Ectodermal cell (in vitro differentiated cells): ENCODE results near the gene NQO2.
"Not testable (repeated sequence)": the region's sequence is repeated elsewhere in the genome, so short reads cannot be mapped to it uniquely, and the experiment has no call there.

Experiments
- H3K27ac ChIP-seq: 2 replicates; pipeline ENCODE4 v1.7.0; 2013; ENCODE audit warnings: mild to moderate bottlenecking, low read depth, low read length; ENCODE audit not compliant: insufficient read depth, poor library complexity, severe bottlenecking
- H3K27me3 ChIP-seq: 2 replicates; pipeline ENCODE4 v1.7.0; 2013; ENCODE audit warnings: mild to moderate bottlenecking, low read length; ENCODE audit not compliant: insufficient read depth, control insufficient read depth, poor library complexity, severe bottlenecking
- H3K36me3 ChIP-seq: one replicate; pipeline ENCODE4 v1.7.0; 2013; ENCODE audit warnings: low read length; ENCODE audit not compliant: control insufficient read depth, insufficient read depth
- H3K4me1 ChIP-seq: one replicate; pipeline ENCODE4 v1.7.0; 2013; ENCODE audit warnings: low read length; ENCODE audit not compliant: control insufficient read depth, insufficient read depth
- H3K4me3 ChIP-seq: 2 replicates; pipeline ENCODE4 v1.7.0; 2013; ENCODE audit warnings: low read depth, low read length, control low read depth; ENCODE audit not compliant: insufficient read depth
- H3K9me3 ChIP-seq: 2 replicates; pipeline ENCODE4 v1.7.0; 2013; ENCODE audit warnings: mild to moderate bottlenecking, low read length, moderate library complexity; ENCODE audit not compliant: control insufficient read depth
- WGBS, 2 experiments: methylation state at CpG; one replicate each; pipeline ENCODE4 v1.1.7; 2013; ENCODE audit warnings: missing lambda C conversion rate in 2 of 2; 5-methylcytosine and 5-hydroxymethylcytosine counted together

Gene NQO2

DNA sequence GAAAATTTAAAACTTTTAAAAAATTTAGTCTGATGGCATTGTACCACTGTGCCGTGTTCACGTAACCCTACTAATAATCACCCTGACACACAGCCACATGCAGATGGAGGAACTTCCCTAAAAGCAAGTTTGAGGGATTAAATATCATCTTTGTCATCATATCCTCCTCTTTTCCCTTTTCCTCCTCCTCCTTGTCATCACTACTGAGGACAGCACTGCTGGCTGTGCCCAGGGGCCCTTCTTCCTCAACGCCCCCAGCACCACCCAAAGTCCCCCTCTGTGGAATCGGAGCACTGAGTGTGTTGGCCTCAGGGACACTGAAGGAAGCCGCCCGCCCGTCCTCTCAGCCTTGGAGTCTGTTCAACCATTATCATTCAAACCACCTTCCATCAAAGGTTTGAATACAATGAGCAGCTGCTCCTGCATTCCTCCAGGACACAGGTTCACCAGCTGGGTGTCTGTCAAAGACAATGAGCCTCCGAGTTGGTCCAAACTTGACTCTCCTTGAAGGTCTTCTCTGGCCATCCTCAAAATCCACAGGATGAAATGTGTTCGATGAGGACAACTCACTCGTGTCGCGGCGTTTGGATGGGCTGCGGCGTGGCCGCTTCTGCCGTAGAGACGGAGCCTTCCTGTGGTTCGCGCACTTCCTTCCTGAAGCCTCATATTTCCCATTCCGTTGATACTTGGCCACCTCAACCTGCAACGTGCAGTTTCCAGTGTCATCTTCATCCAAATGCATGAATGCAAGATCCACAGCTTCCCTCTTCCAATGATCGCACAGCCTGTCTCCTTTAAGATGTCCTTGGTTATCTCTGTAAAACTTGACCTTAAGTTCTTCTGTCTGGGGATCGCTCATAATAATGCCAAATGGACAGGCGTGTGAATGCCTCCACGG, 23.3 kb downstream of the NQO2 start:
- 81 to 82% methylated on average over 26 of the region's 26 CpGs for WGBS, 2 experiments
- peaks cover 6% of the 10 kb centered on the region for H3K27me3 ChIP-seq
- H3K9me3 ChIP-seq: no peaks in the 10 kb centered on the region
- no peaks in the 10 kb centered on the region for H3K36me3 ChIP-seq
- H3K4me1 ChIP-seq: peaks cover 9% of the 10 kb centered on the region
- no peak overlapping the region for H3K27ac ChIP-seq
- no peak overlapping the region for H3K4me3 ChIP-seq

DNA sequence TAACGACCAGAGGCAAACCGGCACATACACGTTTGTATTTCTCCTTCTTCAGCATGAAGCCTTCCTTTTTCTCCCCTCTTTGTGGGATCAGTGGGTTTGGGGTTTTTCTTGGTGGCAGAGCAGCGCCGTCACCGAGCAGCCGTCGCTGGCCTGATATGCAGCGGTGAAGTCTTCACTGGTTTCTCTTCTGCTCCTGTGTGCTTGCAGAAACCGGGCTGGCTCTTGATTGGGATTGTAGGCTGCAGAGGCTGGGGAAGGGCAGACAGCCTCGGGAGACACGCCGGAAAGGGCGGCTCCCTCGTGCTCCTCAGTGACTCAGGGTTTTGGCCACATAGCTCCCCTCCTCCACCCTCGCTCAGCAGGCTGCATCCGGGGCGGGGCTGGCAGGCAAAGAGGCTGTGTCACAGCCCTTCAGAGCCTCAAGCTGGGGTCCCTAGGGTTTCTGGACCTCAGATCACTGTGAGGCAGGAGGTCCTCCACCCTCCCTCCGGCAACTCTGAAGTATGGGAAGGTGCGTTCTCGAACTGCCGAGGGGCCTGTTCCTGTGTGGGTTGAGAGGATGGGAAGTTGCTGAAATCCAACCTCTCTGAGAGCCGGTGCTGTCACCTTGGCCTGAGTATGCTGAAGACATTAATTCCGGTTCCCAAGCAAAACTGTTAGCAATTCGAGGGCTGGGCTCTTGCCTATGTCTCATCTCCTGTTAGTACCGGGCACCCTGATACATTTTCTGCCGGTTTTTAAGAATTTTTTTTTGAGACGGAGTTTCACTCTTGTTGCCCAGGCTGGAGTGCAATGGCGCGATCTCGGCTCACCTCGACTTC, 24.2 kb downstream of the NQO2 start:
- H3K36me3 ChIP-seq: no peaks in the 10 kb centered on the region
- 68 to 69% methylated on average over 32 of the region's 32 CpGs for WGBS, 2 experiments
- peaks cover 6% of the 10 kb centered on the region for H3K27me3 ChIP-seq
- no peak overlapping the region for H3K4me3 ChIP-seq
- no peaks in the 10 kb centered on the region for H3K9me3 ChIP-seq
- H3K4me1 ChIP-seq: peaks cover 9% of the 10 kb centered on the region
- no peak overlapping the region for H3K27ac ChIP-seq

DNA sequence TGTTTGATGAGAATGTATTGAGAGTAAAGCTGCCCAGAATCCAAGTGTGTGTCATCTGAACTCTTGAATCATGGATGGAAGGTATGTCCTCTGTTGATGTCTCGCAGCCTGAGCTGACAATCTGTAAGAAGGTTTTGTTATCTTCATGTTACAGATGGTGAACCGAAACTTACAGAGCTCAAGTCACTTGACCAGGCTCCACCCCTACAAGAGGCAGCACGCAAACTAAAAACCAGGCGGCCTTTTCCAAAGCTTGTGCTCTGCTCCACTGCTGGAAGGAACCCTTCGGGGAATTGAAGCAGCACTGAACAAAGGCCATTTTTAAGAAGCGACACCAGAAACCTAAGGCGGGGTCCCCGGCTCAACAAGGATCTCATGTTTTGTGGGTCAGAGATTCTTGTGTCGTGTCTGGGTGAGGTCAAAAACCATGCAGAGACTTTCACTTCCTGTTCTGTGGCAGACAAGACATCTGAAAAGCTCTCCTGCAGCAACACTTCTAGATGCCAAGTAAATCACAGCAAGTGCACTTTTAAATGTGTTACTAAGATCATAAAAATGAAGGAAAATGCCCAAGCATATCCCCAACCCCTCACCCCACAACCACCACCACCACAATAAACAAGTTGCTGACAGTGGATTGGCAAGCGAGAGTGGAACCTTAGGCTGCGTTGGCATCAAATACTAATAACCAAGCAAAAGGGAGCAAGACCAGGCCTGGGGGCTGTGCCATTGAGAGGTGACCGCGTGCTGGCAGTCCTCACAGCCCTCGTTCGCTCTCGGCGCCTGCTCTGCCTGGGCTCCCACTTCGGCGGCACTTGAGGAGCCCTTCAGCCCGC, 27.3 kb downstream of the NQO2 start:
- Histone ChIP-seq H3K4me1 (peaks cover 9% of the 10 kb centered on the region), H3K4me3 (no peak overlapping the region), H3K9me3 (no peaks in the 10 kb centered on the region), H3K36me3 (no peaks in the 10 kb centered on the region), H3K27ac (no peak overlapping the region), H3K27me3 (peaks cover 6% of the 10 kb centered on the region)
- WGBS, 2 experiments: 90 to 91% methylated on average over 20 of the region's 20 CpGs

DNA sequence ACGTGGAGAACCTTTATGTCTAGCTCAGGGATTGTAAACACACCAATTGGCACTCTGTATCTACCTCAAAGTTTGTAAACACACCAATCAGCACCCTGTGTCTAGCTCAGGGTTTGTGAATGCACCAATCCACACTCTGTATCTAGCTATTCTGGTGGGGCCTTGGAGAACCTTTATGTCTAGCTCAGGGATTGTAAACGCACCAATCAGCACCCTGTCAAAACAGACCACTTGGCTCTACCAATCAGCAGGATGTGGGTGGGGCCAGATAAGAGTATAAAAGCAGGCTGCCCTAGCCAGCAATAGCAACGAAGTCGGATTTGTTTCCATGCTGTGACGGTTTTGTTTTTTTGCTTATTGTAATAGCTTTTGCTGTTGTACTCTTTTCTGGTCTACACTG, 28.5 kb downstream of the NQO2 start:
- not testable (repeated sequence) for H3K4me1 ChIP-seq, H3K27me3 ChIP-seq, H3K36me3 ChIP-seq, H3K27ac ChIP-seq, H3K9me3 ChIP-seq, H3K4me3 ChIP-seq
- WGBS, 2 experiments: 93 to 96% methylated on average over 5 of the region's 5 CpGs

DNA sequence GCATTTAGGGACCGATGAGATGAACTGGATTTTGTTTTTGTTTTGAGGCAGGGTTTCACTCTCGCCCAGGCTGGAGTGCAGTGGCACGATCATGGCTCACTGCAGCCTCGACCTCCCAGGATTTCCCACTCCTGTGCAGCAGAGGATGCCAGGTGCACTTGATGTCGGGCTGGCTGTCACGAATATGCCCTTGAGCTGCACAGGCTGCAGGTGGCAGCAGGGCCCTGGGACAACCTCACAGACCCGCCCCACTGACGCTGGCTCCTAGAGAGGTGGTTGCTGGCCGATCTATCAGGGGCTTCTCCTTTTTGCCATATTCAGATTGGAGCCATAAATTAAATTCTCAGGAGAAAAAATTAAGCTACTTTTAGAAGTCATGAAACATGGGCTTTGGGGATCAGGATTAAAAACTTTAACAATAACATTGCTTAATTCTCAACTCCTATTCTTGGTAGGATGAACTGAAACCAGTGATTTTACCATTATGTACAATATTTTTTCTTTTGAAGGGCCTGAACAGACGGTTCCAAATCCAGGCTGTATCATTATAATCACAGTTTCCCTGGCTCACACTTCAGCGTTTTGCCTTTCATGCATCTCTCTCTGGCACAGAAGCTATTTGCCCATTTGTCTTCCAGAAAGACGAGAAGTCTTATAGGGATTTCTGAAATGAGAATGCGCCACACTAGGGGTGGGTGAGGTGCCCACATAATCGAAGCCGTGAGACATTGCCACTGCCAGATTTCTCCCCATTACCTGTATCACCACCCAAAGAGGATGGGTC, 32.4 kb downstream of the NQO2 start:
- WGBS, 2 experiments: 75 to 77% methylated on average over 15 of the region's 15 CpGs

DNA sequence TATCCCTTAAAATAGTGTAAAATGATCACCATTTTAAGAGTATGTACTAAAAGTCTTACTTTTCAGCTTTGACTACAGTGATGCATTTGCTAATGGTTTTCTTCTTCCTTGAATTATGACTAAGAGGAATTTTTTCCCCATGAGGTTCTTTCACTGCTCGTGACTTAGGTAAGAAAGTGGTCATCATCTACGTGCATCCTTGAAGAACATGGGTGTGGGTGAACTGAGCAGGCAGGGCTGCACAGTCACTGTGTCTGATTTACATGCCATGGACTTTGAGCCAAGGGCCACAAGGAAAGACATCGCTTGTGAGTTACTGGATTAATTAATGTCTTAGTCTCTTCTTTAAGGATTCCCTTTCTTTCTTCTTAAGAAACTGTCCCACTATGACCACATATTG, 33.3 kb downstream of the NQO2 start:
- no peak overlapping the region for H3K4me3 ChIP-seq
- H3K27ac ChIP-seq: no peak overlapping the region
- 97 to 100% methylated on average over 2 to 3 of the region's 3 CpGs for WGBS, 2 experiments
- no peaks in the 10 kb centered on the region for H3K36me3 ChIP-seq
- no peaks in the 10 kb centered on the region for H3K9me3 ChIP-seq
- H3K27me3 ChIP-seq: no peaks in the 10 kb centered on the region
- no peaks in the 10 kb centered on the region for H3K4me1 ChIP-seq

More for the DNA sequence above, 32.4 kb downstream of the NQO2 start:
- Histone ChIP-seq H3K36me3 (no peaks in the 10 kb centered on the region), H3K27me3 (no peaks in the 10 kb centered on the region), H3K4me1 (peaks cover 3% of the 10 kb centered on the region), H3K9me3 (no peaks in the 10 kb centered on the region), H3K4me3 (no peak overlapping the region), H3K27ac (no peak overlapping the region)

DNA sequence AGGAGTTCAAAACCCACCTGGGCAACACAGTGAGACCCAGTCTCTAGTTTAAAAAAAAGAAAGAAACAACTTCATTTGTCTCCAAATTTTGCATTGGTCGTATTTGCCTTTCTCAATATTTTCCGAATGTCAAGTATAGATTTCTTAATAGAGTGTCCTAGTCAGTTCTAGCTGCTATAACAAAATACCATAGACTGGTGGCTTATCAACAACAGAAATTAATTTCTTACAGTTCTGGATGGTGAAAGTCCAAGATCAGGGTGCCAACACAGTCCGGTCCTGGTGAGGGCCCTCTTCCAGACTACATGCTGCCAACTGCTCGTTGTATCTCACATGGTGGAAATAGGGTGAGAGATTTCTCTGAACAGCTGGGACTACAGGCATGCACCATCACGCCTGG, 34.0 kb downstream of the NQO2 start:
- no peak overlapping the region for H3K4me3 ChIP-seq
- WGBS, 2 experiments: 98 to 100% methylated on average over 5 of the region's 5 CpGs
- H3K36me3 ChIP-seq: no peaks in the 10 kb centered on the region
- H3K4me1 ChIP-seq: no peaks in the 10 kb centered on the region
- no peaks in the 10 kb centered on the region for H3K9me3 ChIP-seq
- H3K27ac ChIP-seq: no peak overlapping the region
- H3K27me3 ChIP-seq: no peaks in the 10 kb centered on the region

DNA sequence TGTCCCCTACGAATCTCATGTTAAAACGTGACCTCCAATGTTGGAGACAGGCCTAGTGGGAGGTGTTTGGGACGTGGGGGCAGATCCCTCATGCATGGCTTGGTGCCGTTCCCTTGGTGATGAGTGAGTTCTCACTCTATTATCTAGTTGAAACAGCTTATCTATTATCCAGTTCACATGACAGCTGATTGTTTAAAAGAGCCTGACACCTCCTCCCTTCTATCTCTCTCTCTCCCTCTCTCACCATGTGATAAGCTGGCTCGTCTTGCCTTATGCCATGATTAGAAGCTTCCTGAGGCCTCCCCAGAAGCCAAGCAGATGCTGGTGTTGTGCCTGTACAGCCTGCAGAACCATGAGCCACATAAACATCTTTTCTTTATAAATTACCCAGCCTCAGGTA, 35.7 kb downstream of the NQO2 start:
- H3K9me3 ChIP-seq: no peaks in the 10 kb centered on the region
- 75 to 76% methylated on average over 5 of the region's 5 CpGs for WGBS, 2 experiments
- no peaks in the 10 kb centered on the region for H3K27me3 ChIP-seq
- no peak overlapping the region for H3K27ac ChIP-seq
- H3K36me3 ChIP-seq: no peaks in the 10 kb centered on the region
- H3K4me1 ChIP-seq: no peaks in the 10 kb centered on the region
- H3K4me3 ChIP-seq: no peak overlapping the region

DNA sequence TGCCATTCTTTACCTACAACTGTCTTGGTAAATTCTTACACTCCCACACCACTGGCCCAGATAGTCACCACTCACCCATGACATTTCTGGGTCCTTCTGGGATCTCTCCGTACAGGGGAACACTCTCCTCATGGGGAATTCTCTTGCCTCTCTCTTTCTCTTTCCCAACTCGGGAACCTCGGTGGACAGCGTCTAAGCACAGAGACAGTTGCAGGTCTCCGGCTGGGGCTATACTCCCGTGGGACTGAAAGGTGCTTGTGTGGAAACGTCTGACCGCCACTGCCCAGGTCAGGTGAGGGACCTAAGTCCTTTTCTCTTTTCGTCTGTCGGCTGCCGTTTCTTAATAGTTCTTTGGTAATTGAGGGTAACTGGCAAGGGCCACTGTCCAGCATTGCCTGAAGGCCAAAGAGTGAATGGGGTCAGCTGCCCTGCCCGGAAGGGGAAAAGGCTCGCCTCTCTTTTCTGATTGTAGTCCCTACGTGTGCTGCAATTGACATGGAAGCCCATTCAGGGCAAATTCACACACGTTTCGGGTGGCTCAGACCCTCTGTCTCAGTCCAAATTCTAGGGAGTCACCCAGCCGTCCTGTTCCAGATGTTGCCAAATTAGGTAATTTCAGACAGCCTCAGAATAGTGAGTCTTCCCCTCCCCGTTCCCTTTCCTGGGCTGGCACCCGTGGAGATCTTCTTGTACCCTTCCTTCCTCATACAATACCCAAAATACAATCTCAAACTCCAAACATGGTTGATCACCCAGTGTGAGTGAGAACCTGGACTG, 37.4 kb downstream of the NQO2 start:
- H3K4me1 ChIP-seq: peaks cover 7% of the 10 kb centered on the region
- no peaks in the 10 kb centered on the region for H3K9me3 ChIP-seq
- WGBS, 2 experiments: 87 to 88% methylated on average over 19 of the region's 19 CpGs
- H3K4me3 ChIP-seq: no peak overlapping the region
- H3K27me3 ChIP-seq: no peaks in the 10 kb centered on the region
- H3K36me3 ChIP-seq: no peaks in the 10 kb centered on the region
- no peak overlapping the region for H3K27ac ChIP-seq
